HFFc6 (cell line): ENCODE measurements around the gene C14orf132. TPM values are rescaled to one million over a fixed set of nuclear protein-coding genes. Genes with fewer than 3 reads are reported as not detected.

ENCODE experiments used
- DNase-seq: peaks from one replicate; pipeline ENCODE4 v3.0.0-alpha.2; 2018
- H3K27ac Mint-ChIP-seq: 2 replicates; pipeline ENCODE4 v1.8.0; 2020; ENCODE audit warnings: mild to moderate bottlenecking, mixed read lengths
- H3K27me3 Mint-ChIP-seq: 2 replicates; pipeline ENCODE4 v1.8.0; 2021; ENCODE audit warnings: mild to moderate bottlenecking, moderate library complexity, mixed read lengths; ENCODE audit not compliant: insufficient read depth
- H3K36me3 Mint-ChIP-seq: 2 replicates; pipeline ENCODE4 v1.8.0; 2021; ENCODE audit warnings: low read depth, mixed read lengths
- H3K4me1 Mint-ChIP-seq: 2 replicates; pipeline ENCODE4 v1.8.0; 2020; ENCODE audit warnings: low read depth, mixed read lengths
- H3K4me3 Mint-ChIP-seq: 2 replicates; pipeline ENCODE4 v1.8.0; 2020; ENCODE audit warnings: mild to moderate bottlenecking, moderate library complexity, mixed read lengths
- H3K9me3 Mint-ChIP-seq: 2 replicates; pipeline ENCODE4 v1.8.0; 2020; ENCODE audit warnings: mild to moderate bottlenecking, mixed read lengths
- CTCF ChIP-seq: fragments of 200-600 bp; sonication (generic); IDR thresholded peaks from 2 replicates; pipeline ENCODE4 v1.5.0; 2021; ENCODE audit warnings: antibody characterized with exemption, mild to moderate bottlenecking
- total RNA-seq, 6 experiments: library from RNA; stranded (reverse); fragmentation: NEBNext Ultra II Directional; extraction: Animal tissue kit (Norgen Biotek cat#: 25700); gene quantifications; 2 replicates in 1 of 6; 3 replicates in 5 of 6; pipeline ENCODE4 v1.2.3, GENCODE V29; 2021

Gene C14orf132
- total RNA-seq, 6 experiments from 2014 or later = 21.5 to 33.1 (median 27.1) TPM

DNA sequence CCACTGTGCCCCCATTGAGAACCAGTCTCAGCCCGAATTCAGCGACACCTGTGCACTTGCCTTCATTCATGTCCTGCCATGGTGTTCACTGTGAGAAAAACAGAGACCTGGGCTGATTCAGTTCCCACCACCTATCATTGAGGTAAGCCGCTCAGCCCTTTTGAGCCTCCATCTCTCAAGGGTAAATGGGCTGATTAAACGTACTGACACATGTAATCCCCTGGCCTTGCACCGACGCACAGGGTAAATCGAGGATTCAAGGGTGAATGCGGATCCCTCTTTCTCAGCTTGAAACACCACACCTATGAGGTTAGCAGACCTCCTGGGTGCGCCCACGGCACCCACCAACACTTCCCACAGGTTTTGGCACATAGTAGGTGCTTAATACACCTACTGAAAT, 69.7 kb downstream of the C14orf132 start:
- H3K4me1 Mint-ChIP-seq = peaks cover 17% of the 10 kb centered on the region
- peaks cover 11% of the 10 kb centered on the region for H3K36me3 Mint-ChIP-seq
- no peak for DNase-seq
- no peak overlapping the region for H3K4me3 Mint-ChIP-seq
- TF ChIP-seq CTCF = no peak
- H3K27me3 Mint-ChIP-seq = peaks cover 9% of the 10 kb centered on the region; the same call in 1 of the 2 replicates
- no peak overlapping the region for H3K27ac Mint-ChIP-seq
- H3K9me3 Mint-ChIP-seq = peaks cover 15% of the 10 kb centered on the region

DNA sequence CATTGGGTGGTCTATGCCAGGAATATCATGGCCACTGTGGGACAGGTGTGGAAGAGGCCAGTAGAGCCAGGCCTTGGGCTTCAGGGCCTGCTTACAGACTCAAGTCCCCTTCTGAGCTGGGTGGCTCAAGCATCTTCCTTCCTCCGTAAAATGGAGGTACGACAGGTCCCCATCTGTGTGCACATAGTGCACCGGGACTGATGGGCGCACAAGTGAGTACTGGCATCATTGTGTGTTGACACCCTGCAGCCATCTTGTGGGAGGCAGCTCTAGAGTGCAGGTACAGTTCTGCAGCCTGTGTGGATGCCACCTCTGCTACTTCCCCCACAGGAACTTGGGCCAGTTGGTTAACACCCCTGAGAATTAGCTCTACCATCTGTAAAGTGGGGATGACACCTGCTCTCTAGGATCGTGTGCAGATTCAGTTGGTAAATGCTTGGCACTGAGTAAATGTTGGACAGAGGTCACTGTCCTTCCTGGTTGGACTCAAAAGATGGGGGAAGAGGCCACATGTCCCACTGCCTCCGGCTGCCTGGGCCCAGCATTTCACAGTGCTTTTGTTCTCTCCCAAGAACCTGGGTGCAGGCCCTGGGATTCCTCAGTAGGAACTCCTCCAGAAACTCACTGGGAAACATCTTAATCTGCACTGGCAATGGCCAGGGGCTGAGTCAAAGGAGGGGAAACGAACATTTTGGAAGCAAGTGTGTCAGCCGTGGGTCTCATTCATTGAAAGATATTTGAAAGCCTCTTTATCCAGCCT, 70.6 kb downstream of the C14orf132 start:
- peaks cover 9% of the 10 kb centered on the region for H3K4me1 Mint-ChIP-seq
- no peak for DNase-seq
- peaks cover 19% of the 10 kb centered on the region for H3K36me3 Mint-ChIP-seq
- TF ChIP-seq CTCF = no peak
- H3K9me3 Mint-ChIP-seq = peaks cover 24% of the 10 kb centered on the region
- no peak overlapping the region for H3K27ac Mint-ChIP-seq
- H3K27me3 Mint-ChIP-seq = peaks cover 9% of the 10 kb centered on the region; the same call in 1 of the 2 replicates
- no peak overlapping the region for H3K4me3 Mint-ChIP-seq

GRCh38 chr14:96112032-96112431, 72.9 kb downstream of the C14orf132 start:
- H3K36me3 Mint-ChIP-seq = peaks cover 19% of the 10 kb centered on the region
- no peak for DNase-seq
- no peak for TF ChIP-seq CTCF
- peaks cover 28% of the 10 kb centered on the region for H3K9me3 Mint-ChIP-seq
- peaks cover 7% of the 10 kb centered on the region for H3K4me1 Mint-ChIP-seq
- no peak overlapping the region for H3K27ac Mint-ChIP-seq
- H3K27me3 Mint-ChIP-seq = peaks cover 9% of the 10 kb centered on the region; the same call in 1 of the 2 replicates
- H3K4me3 Mint-ChIP-seq = no peak overlapping the region

GRCh38 chr14:96114002-96114401, 74.8 kb downstream of the C14orf132 start:
- Mint-ChIP-seq H3K27me3 (peaks cover 3% of the 10 kb centered on the region), H3K36me3 (peaks cover 19% of the 10 kb centered on the region), H3K9me3 (peaks cover 28% of the 10 kb centered on the region), H3K27ac (no peak overlapping the region), H3K4me1 (peaks cover 20% of the 10 kb centered on the region), H3K4me3 (no peak overlapping the region)
- no peak for TF ChIP-seq CTCF
- no peak for DNase-seq

- Mint-ChIP-seq H3K27me3 (peaks cover 3% of the 10 kb centered on the region), H3K27ac (no peak overlapping the region), H3K36me3 (peaks cover 15% of the 10 kb centered on the region), H3K9me3 (peaks cover 24% of the 10 kb centered on the region), H3K4me1 (peaks cover 47% of the 10 kb centered on the region), H3K4me3 (no peak overlapping the region)
- no peak for DNase-seq
- no peak for TF ChIP-seq CTCF
Observed at GRCh38 chr14:96117101-96117897, 78.1 kb downstream of the C14orf132 start.
